ENCODE results near the gene TMOD2.
A peak's percentile ranks its signal among the peaks of the same experiment; 100 is the strongest.
"Not testable (repeated sequence)": the region's sequence is repeated elsewhere in the genome, so short reads cannot be mapped to it uniquely, and the experiment has no call there.

The TMOD2 gene

GRCh38 chr15:51775967-51776816 lies 24.8 kb downstream of the TMOD2 start:
- DNase-seq: peak; percentile 80

- DNase-seq: peak; percentile 90
These were observed 25.7 kb downstream of the TMOD2 start for GRCh38 chr15:51776952-51777569.

DNA sequence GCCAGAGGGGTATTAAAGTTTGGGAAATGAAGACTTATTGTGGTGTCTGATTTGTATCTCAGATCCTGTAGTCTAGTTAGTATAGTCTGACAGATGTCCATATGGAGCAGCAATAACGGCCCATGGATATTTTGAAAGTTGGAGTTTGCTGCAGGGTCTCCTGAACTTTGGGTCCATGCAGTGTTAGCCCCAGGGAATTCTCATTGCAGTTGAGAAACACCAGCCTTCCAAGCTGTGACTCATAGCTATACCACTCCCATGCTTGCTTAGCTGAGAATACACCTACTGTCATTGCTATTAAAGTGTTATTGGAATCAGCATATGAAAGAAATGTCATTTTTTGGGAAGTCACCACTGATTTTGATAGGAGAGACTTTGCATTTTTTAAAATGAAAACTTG lies 29.2 kb downstream of the TMOD2 start:
- DNase-seq: no peak

GRCh38 chr15:51781506-51781905 lies 30.1 kb downstream of the TMOD2 start:
- no peak for DNase-seq

DNA sequence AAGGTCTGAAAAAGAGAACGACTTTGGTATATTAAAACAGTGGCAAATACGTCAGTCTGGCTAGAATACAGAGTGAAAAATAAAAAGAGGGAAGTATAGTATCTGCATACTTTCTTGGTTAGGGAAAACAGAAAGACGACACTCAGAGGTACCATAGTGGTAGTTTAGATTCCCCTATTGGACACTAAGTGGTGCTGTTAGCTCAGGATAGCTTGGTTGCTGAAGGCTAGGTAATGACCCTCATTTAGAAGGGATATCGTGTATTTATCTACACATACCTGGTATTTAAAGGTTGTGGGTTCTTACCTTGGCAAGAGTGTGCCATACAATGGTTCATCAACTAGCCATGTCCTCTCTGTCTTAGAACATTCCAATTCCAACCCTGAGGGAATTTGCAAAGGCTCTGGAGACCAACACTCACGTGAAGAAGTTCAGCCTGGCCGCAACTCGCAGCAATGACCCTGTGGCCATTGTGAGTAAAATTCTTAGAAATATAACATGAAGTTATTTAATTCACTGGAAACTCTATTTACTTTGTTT lies 31.0 kb downstream of the TMOD2 start:
- peak; percentile 28 for DNase-seq

DNA sequence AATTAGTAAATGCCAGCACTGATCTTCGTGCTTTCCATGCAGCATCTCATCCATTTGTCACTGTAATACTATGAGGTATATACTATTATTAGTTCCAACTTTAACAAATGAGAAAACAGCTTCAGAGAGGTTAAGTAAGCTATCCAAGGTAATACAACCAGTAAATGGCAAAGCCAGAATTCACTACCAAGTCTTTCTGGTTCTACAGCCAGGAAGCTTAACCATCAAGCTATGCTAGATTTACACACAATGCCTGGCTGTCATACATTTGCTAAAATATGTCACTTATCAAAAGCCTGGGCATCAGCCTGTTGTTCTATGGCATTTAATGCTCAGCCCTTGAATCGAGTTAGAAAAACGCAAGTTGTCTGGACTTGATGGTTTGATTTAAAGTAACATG lies 32.6 kb downstream of the TMOD2 start:
- no peak for DNase-seq

GRCh38 chr15:51787130-51787529 lies 35.7 kb downstream of the TMOD2 start:
- not testable (repeated sequence) for DNase-seq

DNA sequence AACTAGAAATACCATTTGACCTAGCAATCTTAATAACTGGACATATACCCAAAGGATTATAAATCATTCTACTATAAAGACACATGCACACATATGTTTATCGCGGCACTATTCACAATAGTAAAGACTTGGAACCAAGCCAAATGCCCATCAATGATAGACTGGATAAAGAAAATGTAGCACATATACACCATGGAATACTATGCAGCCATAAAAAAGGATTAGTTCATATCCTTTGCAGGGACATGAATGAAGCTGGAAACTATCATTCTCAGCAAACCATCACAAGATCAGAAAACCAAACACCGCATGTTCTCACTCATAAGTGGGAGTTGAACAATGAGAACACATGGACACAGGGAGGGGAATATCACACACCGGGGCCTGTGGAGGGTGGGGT lies 41.1 kb downstream of the TMOD2 start:
- DNase-seq: not testable (repeated sequence)

GRCh38 chr15:51793521-51794305 lies 42.3 kb downstream of the TMOD2 start:
- DNase-seq: no peak

GRCh38 chr15:51796847-51797401 lies 45.5 kb downstream of the TMOD2 start:
- peak; percentile 57 for DNase-seq

- no peak for DNase-seq
These were observed 46.9 kb downstream of the TMOD2 start for GRCh38 chr15:51798281-51798680.

DNA sequence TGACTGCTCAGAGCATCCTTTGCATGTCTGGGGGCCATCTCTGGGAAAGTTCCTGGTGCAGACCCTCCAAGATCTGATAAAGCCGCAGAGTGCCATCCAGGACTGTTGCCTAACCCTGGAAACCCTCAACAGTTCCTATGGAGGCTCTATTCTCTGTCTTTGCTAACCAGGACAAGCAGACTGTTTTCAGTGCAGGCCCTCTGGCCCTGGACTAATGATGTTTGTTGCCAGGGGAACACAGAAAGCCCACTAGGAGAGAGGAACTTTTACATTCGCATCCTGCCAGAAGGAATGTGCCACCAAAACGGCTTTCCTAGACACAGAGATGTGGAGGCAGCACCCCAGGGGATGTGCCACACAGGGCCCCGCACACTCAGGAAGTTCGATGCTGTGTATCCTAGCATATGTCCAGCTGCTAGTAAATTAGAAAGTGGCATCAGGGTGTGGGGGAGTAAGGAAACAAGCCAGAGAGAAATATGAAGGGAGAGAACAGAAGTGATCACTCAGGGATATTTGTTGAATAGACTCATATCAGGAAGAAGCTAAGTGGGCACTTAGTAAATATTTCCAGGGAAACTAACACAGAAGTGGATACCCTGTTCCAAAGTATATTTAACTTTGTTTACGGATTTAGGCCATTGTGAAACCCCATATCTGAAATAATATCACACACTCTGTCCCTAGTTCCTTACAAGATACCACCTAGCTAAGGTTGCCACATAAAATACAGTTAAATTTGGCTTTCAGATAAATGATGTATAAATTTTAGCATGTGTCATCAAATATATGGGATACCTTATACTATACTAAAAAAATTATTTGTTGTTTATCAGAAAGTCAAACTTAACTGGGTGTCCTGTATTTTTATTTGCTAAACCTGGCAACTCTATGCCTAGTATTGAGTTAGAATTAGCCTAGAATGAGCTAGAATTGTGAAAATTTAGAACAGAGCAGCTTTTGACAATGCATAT lies 48.2 kb downstream of the TMOD2 start:
- no peak for DNase-seq

GRCh38 chr15:51801391-51801835 lies 50.0 kb downstream of the TMOD2 start:
- DNase-seq: peak; percentile 73

GRCh38 chr15:51802593-51802992 lies 51.2 kb downstream of the TMOD2 start:
- DNase-seq: no peak

DNA sequence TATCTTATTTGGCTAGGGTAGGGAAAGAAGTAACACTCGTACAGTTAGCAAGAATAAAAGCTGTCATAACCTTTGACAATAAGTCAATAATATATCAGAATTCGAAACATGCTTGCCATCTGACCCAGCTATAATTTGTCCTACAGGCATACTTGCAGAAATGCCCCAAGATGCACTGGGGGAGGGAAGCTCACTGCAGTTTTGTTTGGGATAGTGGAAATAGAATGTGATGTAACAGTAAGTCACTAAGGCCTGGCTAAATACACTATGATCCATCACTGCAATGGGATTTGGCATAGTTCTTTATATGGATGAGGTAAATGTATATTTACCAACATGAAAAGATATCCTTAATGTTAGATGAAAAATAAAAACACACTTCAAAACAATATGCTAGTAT lies 52.6 kb downstream of the TMOD2 start:
- DNase-seq: no peak

- no peak for DNase-seq
These were observed 54.7 kb downstream of the TMOD2 start for GRCh38 chr15:51806123-51806522.

- no peak for DNase-seq
These were observed 58.1 kb downstream of the TMOD2 start for GRCh38 chr15:51809457-51809856.

DNA sequence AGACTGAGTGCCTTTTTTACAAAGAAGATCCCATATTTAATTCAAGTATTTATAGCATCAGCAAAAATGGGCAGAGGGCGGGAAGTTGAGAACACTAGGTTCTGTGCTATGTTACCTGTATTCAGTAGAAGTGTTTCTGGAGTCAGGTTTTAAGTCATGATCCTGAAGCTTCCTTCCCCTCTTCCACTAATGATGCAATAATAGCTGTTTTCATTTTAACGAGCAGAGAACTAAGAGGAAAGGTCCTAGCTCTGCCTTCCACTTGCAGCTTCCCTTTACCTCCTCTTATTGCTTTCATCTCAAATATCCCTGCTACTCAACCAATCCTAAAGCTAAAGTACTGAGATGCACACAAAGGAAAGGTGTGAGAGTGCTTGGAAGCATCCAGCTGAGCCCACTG lies 61.2 kb downstream of the TMOD2 start:
- DNase-seq: no peak

DNA sequence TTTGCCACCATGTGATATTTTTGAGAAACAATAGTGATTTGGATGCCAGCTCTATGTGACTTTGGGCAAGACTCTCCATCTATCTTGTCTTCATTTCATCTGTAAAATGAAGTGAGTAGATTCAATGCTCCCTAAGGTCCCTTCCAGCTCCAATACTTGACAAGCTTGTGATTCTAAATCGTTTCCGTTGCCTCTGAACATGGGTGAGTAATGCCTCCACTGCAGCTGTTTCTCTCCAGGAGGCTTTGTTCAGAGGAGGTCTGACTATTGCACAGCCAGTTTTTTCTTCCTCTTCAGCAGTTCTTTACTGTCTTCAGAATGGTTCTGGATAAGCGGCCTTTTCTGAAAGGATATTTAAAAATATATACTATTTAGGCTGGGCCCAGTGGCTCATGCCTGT lies 63.2 kb downstream of the TMOD2 start:
- no peak for DNase-seq

- no peak for DNase-seq
These were observed 65.2 kb downstream of the TMOD2 start for GRCh38 chr15:51816611-51817010.

DNA sequence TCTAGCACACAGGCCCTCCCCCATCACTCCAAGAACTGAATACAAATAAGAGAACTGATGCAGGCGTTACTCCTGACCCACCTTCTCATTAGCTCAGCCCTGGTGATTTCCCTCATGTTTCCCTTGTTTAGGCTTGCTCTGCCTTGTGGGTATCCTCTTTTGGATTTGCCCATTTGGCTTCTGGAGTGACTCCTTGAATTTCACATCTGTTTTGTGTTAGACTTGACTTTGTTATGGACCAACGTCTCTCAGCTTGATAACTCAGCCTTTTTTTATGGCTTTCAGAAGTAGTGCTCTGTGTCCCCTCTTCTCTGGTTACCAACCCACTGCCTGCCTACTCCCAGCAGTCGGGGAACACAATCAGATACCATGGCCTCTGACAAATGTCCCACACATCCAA lies 66.8 kb downstream of the TMOD2 start:
- DNase-seq: no peak

- no peak for DNase-seq
These were observed 74.3 kb downstream of the TMOD2 start for GRCh38 chr15:51825698-51826097.

Data from NCI-H82 (cell line).